Spinal cord (tissue), 10 donors: ENCODE results near the gene DPF3. TPM values are rescaled to one million over a fixed set of nuclear protein-coding genes. Genes with fewer than 3 reads are reported as not detected.
A peak's percentile ranks its signal among the peaks of the same experiment; 100 is the strongest.

Source experiments
- DNase-seq, 6 donors: peaks; one replicate each; pipeline versions ENCODE4 v3.0.0 to v3.0.0-alpha.2; 2013 to 2015; ENCODE audit warnings: low spot score in 6 of 6, low read depth in 4 of 6
- H3K27ac ChIP-seq: one replicate; pipeline ENCODE4 v1.5.1; 2013; ENCODE audit warnings: low read depth, low read length, control low read depth
- H3K27me3 ChIP-seq: one replicate; pipeline ENCODE4 v1.6.1; 2013; ENCODE audit warnings: low read length; ENCODE audit not compliant: control insufficient read depth, insufficient read depth
- H3K36me3 ChIP-seq: one replicate; pipeline ENCODE4 v1.6.1; 2013; ENCODE audit warnings: low read length; ENCODE audit not compliant: control insufficient read depth, insufficient read depth
- H3K4me1 ChIP-seq: one replicate; pipeline ENCODE4 v1.6.1; 2013; ENCODE audit warnings: low read length; ENCODE audit not compliant: control insufficient read depth, insufficient read depth
- H3K4me3 ChIP-seq: one replicate; pipeline ENCODE4 v1.5.1; 2013; ENCODE audit warnings: low read depth, low read length, control low read depth
- H3K9me3 ChIP-seq: one replicate; pipeline ENCODE4 v1.6.1; 2013; ENCODE audit warnings: low read length; ENCODE audit not compliant: control insufficient read depth, insufficient read depth
- WGBS: methylation state at CpG from one replicate; pipeline ENCODE4 v1.1.5; 2013; ENCODE audit warnings: missing lambda C conversion rate; ENCODE audit not compliant: insufficient coverage; 5-methylcytosine and 5-hydroxymethylcytosine counted together
- polyA plus RNA-seq, 2 donors: library from polyadenylated mRNA; unstranded; fragments of 120-200 nt; gene quantifications; one replicate each; pipeline ENCODE4 v1.2.1, GENCODE V29; 2013; ENCODE audit not compliant: insufficient read length in 2 of 2
- small RNA-seq: library from RNA; depleted of rRNA; stranded (forward); fragments of <200 nt; gene quantifications from one replicate; pipeline ENCODE3, GENCODE V24; 2014; ENCODE audit warnings: low replicate concordance
- total RNA-seq, 2 donors: library from RNA; depleted of rRNA in 1 of 2; stranded (reverse); fragments of 120-200 nt in 1 of 2; fragments of >200 nt in 1 of 2; gene quantifications; one replicate each; pipeline versions ENCODE4 v1.2.3 to v1.2.4, GENCODE V29; 2013 to 2014
- donor health status: healthy.

DPF3 gene
- total and polyA plus RNA-seq, 4 donors, result 9.6 to 14.5 (median 12.8) TPM

DNA sequence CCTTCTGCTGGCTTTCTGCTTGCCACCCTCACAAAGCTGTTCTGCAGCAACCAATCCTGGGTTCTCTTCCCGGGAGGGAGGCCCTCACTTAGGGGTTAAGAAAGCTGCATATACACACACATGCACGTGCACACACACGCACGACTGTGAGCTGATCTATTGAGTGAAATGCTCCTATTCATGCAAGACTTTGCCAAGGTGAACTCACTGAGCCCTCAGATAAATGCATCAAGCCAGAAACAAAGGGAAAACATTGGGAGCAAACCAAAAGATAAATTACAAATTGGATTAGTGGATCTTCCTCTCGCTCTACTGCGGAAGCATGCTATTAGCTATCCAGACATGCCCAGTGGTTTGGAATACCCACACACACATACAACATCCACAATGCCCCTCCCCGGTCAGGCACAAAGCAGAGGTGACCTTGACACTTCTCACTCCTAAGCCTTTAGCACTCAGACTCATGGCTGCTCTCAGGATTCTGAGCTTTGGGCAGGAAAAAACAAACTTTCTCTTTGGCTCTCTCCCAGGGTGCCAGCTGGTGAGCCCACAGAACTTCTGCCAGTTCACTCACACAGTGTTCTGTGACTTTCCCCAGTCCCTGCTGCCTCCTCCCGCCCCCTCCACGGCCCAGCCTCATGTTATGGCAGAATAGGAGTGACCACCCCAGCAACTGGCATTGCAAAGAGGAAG is 320.0 kb downstream of the DPF3 start:
- DNase-seq, result peak in 2 of 6 donors; percentile 51 to 84

More for the DNA sequence above, 320.0 kb downstream of the DPF3 start:
- Histone ChIP-seq H3K27ac (no peak overlapping the region), H3K4me3 (no peak overlapping the region), H3K4me1 (peaks cover 4% of the 10 kb centered on the region), H3K27me3 (no peaks in the 10 kb centered on the region), H3K36me3 (no peaks in the 10 kb centered on the region), H3K9me3 (no peaks in the 10 kb centered on the region)
- 52% methylated on average over 7 of the region's 9 CpGs for WGBS

Small RNA genes within 50 kb of the gene (small RNA-seq; reads per million reads assigned to genes)
- not detected for gene RF00019

Other genes starting within 250 kb of the DPF3 start
- gene DCAF4, start 32.4 kb upstream of the DPF3 start, total RNA-seq, result 10 to 100 TPM in 1 of 2 donors, 1 to 10 TPM in 1; 9.2 to 12.3 TPM
- gene DCAF4, start 32.4 kb upstream of the DPF3 start, polyA plus RNA-seq, result 10 to 100 TPM; 10.4 to 20.2 TPM
- gene ZFYVE1, start 133.0 kb upstream of the DPF3 start, total RNA-seq, result 10 to 100 TPM; 11.1 to 14.4 TPM
- 10 to 100 TPM; 17.1 to 21.7 TPM for gene ZFYVE1, start 133.0 kb upstream of the DPF3 start, polyA plus RNA-seq
- 10 to 100 TPM; 54.9 to 59.5 TPM for gene RBM25, start 164.4 kb upstream of the DPF3 start, total RNA-seq
- gene RBM25, start 164.4 kb upstream of the DPF3 start, polyA plus RNA-seq, result 100 to 1,000 TPM; 110 to 119 TPM
- 10 to 100 TPM; 63.4 to 81.8 TPM for gene PSEN1, start 242.4 kb upstream of the DPF3 start, total RNA-seq
- gene PSEN1, start 242.4 kb upstream of the DPF3 start, polyA plus RNA-seq, result 10 to 100 TPM; 50.0 to 53.4 TPM